ENCODE measurements around the gene UXT. TPM values are rescaled to one million over a fixed set of nuclear protein-coding genes. Genes with fewer than 3 reads are reported as not detected.

The UXT gene
- total and polyA plus RNA-seq, 2 of the 13 experiments (the other 11 are each of a cell fraction or from before 2014, with no cell fraction given), result 107 to 123 TPM

- WGBS (ENCODE audit: low lambda C conversion rate), result 100% methylated on average over 4 of the region's 14 CpGs
- TF ChIP-seq ZNF660 (CRISPR knock-in tag; IDR thresholded peaks at IDR 0.05; ENCODE audit: borderline replicate concordance, low read depth), result no peak
- TF ChIP-seq POLR2A (IDR thresholded peaks at IDR 0.05; ENCODE audit: insufficient read depth in 1 of 2, low read depth in 2 of 2, low read length in 2 of 2), result no peak
- TF ChIP-seq ZBTB46 (CRISPR knock-in tag; IDR thresholded peaks at IDR 0.05; ENCODE audit: borderline replicate concordance), result no peak
- no peak for TF ChIP-seq KDM2A (CRISPR knock-in tag; IDR thresholded peaks at IDR 0.05; ENCODE audit: borderline replicate concordance, low read depth)
- TF ChIP-seq ZNF572 (CRISPR knock-in tag; IDR thresholded peaks at IDR 0.05), result no peak
- TF ChIP-seq NFIC (IDR thresholded peaks at IDR 0.05; ENCODE audit: low read length), result no peak
- no peak for TF ChIP-seq ZNF331 (CRISPR knock-in tag; IDR thresholded peaks at IDR 0.05)
- TF ChIP-seq, protein P1, sequence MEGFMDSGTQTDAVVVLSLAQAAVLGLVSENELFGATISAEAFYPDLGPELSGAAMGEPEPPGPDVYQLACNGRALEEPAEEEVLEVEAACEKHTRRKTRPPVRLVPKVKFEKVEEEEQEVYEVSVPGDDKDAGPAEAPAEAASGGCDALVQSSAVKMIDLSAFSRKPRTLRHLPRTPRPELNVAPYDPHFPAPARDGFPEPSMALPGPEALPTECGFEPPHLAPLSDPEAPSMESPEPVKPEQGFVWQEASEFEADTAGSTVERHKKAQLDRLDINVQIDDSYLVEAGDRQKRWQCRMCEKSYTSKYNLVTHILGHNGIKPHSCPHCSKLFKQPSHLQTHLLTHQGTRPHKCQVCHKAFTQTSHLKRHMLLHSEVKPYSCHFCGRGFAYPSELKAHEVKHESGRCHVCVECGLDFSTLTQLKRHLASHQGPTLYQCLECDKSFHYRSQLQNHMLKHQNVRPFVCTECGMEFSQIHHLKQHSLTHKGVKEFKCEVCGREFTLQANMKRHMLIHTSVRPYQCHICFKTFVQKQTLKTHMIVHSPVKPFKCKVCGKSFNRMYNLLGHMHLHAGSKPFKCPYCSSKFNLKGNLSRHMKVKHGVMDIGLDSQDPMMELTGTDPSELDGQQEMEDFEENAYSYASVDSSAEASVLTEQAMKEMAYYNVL (CRISPR knock-in tag; IDR thresholded peaks at IDR 0.05; ENCODE audit: borderline replicate concordance), result no peak
- no peak for TF ChIP-seq TAF15 (IDR thresholded peaks at IDR 0.05; ENCODE audit: low read depth, low read length, poor library complexity, severe bottlenecking)
- TF ChIP-seq, protein P2, sequence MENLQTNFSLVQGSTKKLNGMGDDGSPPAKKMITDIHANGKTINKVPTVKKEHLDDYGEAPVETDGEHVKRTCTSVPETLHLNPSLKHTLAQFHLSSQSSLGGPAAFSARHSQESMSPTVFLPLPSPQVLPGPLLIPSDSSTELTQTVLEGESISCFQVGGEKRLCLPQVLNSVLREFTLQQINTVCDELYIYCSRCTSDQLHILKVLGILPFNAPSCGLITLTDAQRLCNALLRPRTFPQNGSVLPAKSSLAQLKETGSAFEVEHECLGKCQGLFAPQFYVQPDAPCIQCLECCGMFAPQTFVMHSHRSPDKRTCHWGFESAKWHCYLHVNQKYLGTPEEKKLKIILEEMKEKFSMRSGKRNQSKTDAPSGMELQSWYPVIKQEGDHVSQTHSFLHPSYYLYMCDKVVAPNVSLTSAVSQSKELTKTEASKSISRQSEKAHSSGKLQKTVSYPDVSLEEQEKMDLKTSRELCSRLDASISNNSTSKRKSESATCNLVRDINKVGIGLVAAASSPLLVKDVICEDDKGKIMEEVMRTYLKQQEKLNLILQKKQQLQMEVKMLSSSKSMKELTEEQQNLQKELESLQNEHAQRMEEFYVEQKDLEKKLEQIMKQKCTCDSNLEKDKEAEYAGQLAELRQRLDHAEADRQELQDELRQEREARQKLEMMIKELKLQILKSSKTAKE (CRISPR knock-in tag; IDR thresholded peaks at IDR 0.05; ENCODE audit: borderline replicate concordance), result no peak
- no peak for TF ChIP-seq SMAD3 (CRISPR knock-in tag; IDR thresholded peaks at IDR 0.05)
- no peak for TF ChIP-seq HOMEZ (CRISPR knock-in tag; IDR thresholded peaks at IDR 0.05; ENCODE audit: low read depth)
- TF ChIP-seq ZFP36L1 (CRISPR knock-in tag; IDR thresholded peaks at IDR 0.05), result no peak
- no peak for TF ChIP-seq RXRA (CRISPR knock-in tag; IDR thresholded peaks at IDR 0.05)
- TF ChIP-seq, protein P3, sequence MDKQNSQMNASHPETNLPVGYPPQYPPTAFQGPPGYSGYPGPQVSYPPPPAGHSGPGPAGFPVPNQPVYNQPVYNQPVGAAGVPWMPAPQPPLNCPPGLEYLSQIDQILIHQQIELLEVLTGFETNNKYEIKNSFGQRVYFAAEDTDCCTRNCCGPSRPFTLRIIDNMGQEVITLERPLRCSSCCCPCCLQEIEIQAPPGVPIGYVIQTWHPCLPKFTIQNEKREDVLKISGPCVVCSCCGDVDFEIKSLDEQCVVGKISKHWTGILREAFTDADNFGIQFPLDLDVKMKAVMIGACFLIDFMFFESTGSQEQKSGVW (CRISPR knock-in tag; IDR thresholded peaks at IDR 0.05; ENCODE audit: borderline replicate concordance), result no peak
- TF ChIP-seq, protein P4, sequence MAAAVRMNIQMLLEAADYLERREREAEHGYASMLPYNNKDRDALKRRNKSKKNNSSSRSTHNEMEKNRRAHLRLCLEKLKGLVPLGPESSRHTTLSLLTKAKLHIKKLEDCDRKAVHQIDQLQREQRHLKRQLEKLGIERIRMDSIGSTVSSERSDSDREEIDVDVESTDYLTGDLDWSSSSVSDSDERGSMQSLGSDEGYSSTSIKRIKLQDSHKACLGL (CRISPR knock-in tag; IDR thresholded peaks at IDR 0.05), result no peak
- TF ChIP-seq MEIS1 (CRISPR knock-in tag; IDR thresholded peaks at IDR 0.05; ENCODE audit: borderline replicate concordance), result no peak
Measured at GRCh38 chrX:47638816-47639215, 20.2 kb downstream of the UXT start.

More at GRCh38 chrX:47638816-47639215, 20.2 kb downstream of the UXT start:
- H3K9me3 ChIP-seq (ENCODE audit: low read length), result no peaks in the 10 kb centered on the region
- no peak overlapping the region for H3K4me3 ChIP-seq (replicated peaks in 1 of 3; ENCODE audit: insufficient read depth in 1 of 3, low read depth in 2 of 3, low read length in 3 of 3)
- no peaks in the 10 kb centered on the region for H3K4me1 ChIP-seq (ENCODE audit: insufficient read depth, low read length)
- H3K27me3 ChIP-seq (ENCODE audit: control insufficient read depth in 1 of 2, insufficient read depth in 2 of 2, low read length in 2 of 2), result no peaks in the 10 kb centered on the region
- no peak overlapping the region for H2AFZ ChIP-seq (ENCODE audit: low read length)
- no peak overlapping the region for H3K27ac ChIP-seq (ENCODE audit: extremely low read length, insufficient read depth, low read length)
- H4K20me1 ChIP-seq (ENCODE audit: insufficient read depth, low read length), result no peaks in the 10 kb centered on the region
- peaks cover 0 to 34% of the 10 kb centered on the region in 2 experiments; a peak in 4 of 5 replicates for H3K36me3 ChIP-seq (replicated peaks in 1 of 2; ENCODE audit: control insufficient read depth in 1 of 2, insufficient read depth in 2 of 2, low read length in 2 of 2)
- FAIRE-seq, result no peak
- POLR2A ChIA-PET, result no interaction called here
- no TSS peak for BruUV-seq (replicated peaks)
- DNase-seq (ENCODE audit: low spot score), result no peak
- ATAC-seq, result no peak
- no peak overlapping the region for H3K9ac ChIP-seq (ENCODE audit: insufficient read depth, low read depth, low read length)
- intact Hi-C loops (cut with micrococcal nuclease; ENCODE audit: unreplicated experiment), result no loop called here
- no peak overlapping the region for H3K4me2 ChIP-seq (ENCODE audit: low read depth, low read length)
- CTCF ChIA-PET (ENCODE audit: low intra/inter-chr PET ratio, low total read pairs), result no interaction called here
- in situ Hi-C loops (cut with HindIII; ENCODE audit: extremely low pct_ligation_motif_present, low pct_unique_long_range_greater_than_20kb), result no loop called here
- no peaks in the 10 kb centered on the region for H3K79me2 ChIP-seq (ENCODE audit: insufficient read depth, low read length)
